GM13976 (cell line): ENCODE measurements around the gene AQP12A.
"Not testable (repeated sequence)": the region's sequence is repeated elsewhere in the genome, so short reads cannot be mapped to it uniquely, and the experiment has no call there.

Experiments
- DNase-seq: peaks from one replicate; pipeline ENCODE4 v3.0.0; 2012; ENCODE audit warnings: low spot score
- in situ Hi-C: fragments of 300-500 bp; cut with MboI; formaldehyde crosslinking; loops from one replicate; pipeline ENCODE4 v1.12.0; 2022; ENCODE audit warnings: low sequenced_read_pairs, mixed read lengths, inconsistent platforms; ENCODE audit not compliant: unreplicated experiment
- TF ChIP-seq, protein P1 (sequence below): IDR thresholded peaks from 2 replicates; pipeline ENCODE4 v1.5.1; 2012; ENCODE audit warnings: borderline replicate concordance, mild to moderate bottlenecking; ENCODE audit not compliant: insufficient read depth; ENCODE audit errors: extremely low read depth, missing control alignments, control extremely low read depth

Gene AQP12A

DNA sequence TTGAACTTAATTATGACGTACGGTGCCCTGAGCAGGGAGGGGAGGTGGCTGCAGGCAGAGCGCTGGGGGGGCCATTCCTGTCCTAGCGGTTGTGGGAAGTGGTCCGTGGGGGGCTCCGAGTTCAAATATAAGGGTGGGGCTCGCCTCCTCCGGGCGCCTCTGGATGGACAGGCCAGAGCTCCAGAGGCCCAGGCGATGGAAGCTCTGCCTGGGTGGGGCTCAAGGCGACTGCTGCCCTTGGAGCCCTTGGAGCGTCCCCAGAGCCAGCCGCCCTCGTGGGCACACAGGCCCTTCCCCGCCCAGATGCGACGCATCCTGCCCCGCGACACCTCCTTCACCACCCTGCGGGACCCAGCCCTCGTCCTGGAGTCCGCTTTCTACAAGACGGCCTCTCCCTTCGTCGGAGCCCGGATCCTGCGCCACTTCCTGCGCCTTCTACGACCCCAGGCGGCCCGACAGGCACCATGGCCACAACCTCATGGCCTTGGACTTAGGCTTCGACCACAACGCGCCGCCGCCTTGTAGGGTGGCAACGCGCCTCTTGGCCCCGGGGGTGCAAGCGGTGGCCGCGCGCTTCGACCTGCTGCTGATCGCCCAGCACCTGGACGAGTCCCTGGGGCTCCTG lies 19.5 kb upstream of the AQP12A start:
- in situ Hi-C loops = no loop called here
- TF ChIP-seq, protein P1, sequence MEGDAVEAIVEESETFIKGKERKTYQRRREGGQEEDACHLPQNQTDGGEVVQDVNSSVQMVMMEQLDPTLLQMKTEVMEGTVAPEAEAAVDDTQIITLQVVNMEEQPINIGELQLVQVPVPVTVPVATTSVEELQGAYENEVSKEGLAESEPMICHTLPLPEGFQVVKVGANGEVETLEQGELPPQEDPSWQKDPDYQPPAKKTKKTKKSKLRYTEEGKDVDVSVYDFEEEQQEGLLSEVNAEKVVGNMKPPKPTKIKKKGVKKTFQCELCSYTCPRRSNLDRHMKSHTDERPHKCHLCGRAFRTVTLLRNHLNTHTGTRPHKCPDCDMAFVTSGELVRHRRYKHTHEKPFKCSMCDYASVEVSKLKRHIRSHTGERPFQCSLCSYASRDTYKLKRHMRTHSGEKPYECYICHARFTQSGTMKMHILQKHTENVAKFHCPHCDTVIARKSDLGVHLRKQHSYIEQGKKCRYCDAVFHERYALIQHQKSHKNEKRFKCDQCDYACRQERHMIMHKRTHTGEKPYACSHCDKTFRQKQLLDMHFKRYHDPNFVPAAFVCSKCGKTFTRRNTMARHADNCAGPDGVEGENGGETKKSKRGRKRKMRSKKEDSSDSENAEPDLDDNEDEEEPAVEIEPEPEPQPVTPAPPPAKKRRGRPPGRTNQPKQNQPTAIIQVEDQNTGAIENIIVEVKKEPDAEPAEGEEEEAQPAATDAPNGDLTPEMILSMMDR = no peak

DNA sequence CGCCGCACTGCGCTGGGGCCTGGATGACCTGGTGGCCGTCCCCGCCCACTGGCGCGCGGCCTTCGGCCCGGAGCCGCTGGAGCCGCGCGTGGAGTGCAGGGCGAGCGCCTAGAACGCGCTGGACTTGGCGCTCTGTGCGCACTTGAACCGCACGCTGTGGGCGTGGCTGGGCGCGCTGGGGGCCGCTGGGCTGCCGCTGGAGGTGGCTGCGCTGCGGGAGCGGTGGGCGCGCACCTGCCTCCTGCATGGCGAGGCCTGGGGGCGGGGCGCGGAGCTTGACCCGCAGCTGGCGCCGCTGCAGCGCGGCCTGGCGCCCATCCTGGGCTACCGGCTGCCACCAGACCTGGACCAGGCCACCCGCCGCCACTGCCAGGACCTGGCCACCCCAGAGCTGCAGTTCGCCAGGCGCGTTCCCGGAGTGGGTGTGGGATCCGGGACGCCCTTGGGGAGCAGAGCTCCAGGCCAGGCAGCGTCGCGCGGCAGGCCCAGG lies 18.9 kb upstream of the AQP12A start:
- DNase-seq = no peak
- TF ChIP-seq, protein P1 = no peak
- in situ Hi-C loops = no loop called here

More for the DNA sequence above, 19.5 kb upstream of the AQP12A start:
- no peak for DNase-seq

DNA sequence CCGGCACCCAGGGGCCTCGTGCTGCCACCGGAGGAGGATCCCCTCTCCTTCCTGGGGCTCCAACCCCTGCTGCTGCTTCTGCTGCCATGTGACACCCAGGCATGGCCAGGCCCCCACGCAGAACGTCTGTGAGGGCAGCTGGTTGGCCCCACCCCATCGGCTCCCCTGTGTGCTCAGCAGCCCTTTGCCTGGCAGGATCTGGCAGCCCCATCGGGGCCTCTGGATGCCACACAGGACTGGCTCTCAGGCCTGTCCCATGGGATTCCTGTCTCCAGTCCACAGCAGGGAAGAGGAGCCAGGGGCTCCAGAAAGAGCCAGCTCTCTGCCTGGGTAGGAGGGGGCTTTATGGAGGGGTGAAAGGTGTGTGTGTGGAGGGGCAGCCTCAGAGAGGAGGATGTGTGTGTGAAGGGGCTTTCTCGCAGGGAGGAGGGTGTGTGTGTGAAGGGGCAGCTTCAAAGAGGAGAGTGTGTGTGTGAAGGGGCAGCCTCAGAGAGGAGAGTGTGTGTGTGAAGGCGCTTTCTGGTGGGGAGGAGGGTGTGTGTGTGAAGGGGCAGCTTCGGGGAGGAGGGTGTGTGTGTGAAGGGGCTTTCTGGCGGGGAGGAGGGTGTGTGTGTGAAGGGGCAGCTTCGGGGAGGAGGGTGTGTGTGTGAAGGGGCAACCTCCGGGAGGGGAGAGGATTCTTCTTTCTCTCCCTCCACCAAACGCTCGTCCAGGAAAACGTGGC lies 17.0 kb upstream of the AQP12A start:
- in situ Hi-C loops, DNase-seq: not testable (repeated sequence)

DNA sequence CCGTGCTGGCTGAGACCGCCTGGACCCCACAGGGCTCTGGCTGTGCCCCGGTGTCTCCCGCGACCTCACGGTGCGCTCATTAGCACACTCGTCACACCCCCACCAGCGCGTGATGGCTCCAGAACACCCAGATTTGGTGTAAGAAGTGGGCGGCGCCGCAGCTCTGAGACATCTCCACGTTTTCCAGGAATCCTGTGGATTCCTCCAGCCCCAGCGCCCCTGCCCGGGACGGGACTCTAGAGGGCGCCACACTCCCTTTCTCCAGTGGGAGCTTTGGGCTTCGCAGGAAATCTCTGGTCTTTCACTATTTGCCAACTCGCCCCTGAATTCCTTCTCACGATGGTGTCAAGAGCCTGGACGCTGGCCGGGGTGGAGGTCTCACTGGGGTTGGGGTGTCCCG lies 16.3 kb upstream of the AQP12A start:
- in situ Hi-C loops, DNase-seq: not testable (repeated sequence)

DNA sequence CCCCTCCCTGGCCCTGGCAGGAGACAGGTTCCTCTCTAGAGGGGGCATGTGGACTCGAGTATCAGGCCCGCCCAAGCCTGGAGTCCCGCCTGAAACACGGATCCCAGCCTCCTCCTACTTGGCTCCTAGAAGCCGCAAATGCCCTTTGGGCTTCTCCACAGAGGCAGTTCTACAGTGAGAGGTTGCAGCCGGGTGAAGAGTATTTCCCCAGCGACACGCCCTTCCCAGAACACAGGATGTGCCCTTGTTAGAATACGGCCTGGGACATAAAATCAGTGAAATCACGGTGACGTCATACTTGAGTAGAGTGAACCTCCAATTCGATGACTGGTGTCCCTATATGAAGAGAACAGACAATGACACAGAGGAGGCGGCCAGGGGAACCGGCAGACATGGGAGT lies 13.6 kb upstream of the AQP12A start:
- in situ Hi-C loops, DNase-seq: not testable (repeated sequence)

DNA sequence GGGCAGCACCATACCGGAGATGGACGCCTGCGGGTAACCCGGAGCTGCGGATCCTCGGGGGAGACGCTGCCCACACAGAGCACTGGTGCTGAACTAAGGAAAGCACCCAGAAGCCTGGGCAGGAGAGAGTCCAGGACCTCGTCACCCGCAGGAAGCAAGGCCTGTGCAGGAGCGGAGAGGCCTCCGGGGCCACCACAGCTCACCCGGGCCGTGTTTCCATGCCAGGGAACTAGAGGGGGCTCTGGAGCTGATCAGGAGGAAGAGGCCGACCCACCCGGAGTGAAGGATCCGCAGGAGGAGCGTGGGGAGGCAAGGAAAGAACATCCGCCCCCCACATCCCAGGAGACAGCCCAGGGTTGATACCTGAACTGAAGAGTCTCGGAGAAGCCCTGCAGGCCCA lies 12.8 kb upstream of the AQP12A start:
- in situ Hi-C loops, DNase-seq: not testable (repeated sequence)

DNA sequence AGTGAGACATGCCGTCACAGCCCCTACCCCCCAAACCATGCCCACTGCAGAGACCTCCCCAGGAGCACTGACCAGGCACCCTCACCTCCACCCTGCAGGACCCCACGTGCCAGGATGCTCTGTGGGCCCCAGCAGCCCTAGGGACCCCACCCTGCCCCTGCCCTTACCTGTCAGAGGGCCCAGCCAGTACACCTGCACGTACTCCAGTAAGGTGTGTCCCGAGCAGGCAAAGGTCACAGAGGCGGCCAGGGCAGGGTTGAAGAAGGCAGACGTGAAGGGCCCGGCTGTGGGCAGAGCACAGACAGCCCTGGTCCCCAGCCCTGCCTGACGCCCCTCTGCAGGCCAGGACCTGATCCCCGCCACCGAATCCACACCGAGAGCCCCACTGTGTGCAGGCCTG lies 11.5 kb upstream of the AQP12A start:
- in situ Hi-C loops, DNase-seq: not testable (repeated sequence)

DNA sequence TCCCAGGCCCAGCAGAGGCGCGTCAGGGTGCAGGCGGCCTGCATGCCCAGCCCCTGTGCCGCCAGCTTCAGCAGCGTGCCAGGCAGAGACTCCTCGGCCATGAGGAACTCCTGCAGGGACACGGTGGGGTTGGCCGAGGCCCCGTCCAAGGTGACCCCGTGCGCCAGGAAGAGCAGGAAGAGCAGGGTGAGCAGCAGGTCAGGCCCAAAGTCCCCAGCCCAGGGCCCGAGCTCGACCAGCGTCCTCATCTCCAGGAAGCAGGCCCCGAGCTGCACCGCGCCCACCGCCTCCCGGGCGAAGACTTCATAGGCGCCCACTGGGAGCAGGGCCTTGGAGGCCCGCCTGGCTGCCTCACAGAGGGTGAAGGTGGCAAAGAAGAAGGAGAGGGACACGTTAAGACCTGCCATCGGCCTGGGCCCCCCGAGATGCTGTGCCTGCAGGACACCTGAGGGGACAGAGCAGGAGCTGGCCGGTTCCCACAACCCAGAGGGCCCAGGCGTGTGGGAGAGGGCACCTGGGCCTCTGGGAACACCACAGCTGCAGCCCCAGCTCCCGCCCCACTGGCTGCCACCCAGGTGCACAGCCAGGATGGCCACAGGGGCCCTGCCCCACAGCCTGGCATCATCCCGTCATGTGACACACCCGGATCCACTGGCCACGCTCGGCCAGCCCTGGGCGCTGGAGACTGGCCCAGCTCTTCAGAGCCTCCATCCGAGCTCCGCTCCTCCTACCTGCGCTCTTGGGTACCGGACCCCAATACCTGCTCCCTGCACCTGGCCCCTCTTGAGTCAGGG lies 9.0 kb upstream of the AQP12A start, which contains the start of gene AQP12B:
AQP12B (minus strand) TSS at position 455 of the 794 bp plus-strand sequence; CDS start at position 407, 48 bp downstream.
- in situ Hi-C loops, DNase-seq: not testable (repeated sequence)

DNA sequence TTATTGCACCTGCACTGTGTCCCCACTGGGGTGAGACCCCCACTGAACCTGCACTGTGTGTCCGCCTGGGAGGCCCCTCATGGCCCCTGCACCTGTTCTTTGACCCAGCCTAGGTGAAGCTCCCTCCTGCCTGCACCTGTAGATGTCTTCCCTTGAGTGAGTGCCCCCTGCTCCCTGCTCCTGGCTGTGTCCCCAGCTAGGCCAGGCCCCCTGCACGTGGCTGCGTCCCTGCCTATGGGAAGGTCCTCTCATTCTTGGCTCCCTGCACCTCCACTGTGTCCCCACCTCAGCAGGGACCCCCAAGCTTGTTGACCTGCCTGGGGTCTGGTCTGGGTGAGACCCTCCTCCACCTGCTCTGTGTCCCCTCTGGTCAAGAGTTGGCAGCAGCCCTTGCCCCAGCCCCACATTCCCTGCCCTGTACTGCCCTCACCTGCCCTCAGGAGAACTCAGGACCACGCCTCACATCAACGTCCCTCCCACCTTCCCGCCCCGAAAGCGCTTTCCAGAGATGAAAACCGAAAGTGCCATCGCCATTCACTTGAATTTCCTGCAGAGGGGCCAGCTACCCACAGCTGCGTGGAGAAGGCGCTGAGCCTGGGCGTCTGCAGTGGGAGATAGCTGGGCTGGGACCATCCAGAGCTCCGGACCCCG lies 8.2 kb upstream of the AQP12A start:
- DNase-seq, in situ Hi-C loops: not testable (repeated sequence)

DNA sequence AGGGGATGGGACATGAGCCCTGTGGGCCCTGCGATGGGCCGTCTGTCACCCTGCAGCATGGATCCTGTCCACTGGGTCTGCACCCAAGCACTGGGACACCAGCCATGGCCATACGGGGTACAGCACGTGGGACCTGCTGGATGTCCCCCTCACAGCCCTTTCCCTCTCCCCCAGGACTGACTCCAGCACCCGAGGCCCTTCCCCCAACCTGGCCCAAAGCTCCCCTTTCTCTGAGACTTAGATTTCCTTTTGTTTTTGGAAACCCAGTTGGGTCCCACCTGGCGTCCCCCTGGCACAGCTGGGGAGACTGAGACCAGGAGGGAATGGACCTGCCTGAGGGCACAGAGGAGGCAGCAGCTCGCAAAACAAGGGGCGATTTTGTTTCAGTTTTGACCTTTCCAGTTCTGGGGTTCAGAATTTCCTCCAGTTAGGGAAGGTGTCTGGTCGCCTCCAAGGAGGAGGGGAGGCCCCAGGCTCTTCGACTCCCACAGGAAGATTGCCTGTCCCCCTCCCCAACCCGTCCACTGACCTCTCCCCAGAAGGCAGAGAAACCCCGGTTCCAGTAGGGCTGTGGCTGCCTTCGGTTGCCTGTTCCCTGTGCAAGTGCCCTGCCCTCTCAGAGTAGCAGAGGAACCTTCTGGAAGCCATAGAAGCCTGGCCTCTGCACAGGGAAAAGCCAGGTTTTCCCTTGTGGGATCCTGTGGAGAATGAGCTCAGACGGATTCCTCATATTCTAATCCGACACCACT lies 7.5 kb upstream of the AQP12A start:
- in situ Hi-C loops, DNase-seq: not testable (repeated sequence)
